ENCODE data around the gene DTX4. TPM values are rescaled to one million over a fixed set of nuclear protein-coding genes. Genes with fewer than 3 reads are reported as not detected.

Gene DTX4
- total RNA-seq, 6 experiments from 2014 or later = 10.8 to 49.1 (median 22.6) TPM

GRCh38 chr11:59253001-59253400 is 81.1 kb downstream of the DTX4 start:
- no peak for ATAC-seq
- H3K27ac ChIP-seq = no peak overlapping the region
- intact Hi-C loops (cut with DNase I) = no loop called here
- no peak overlapping the region for H3K4me3 ChIP-seq
- H3K36me3 ChIP-seq = no peaks in the 10 kb centered on the region
- TF ChIP-seq CTCF (IDR thresholded peaks at IDR 0.05) = no peak
- TF ChIP-seq POLR2A (IDR thresholded peaks at IDR 0.05) = no peak
- H3K4me1 ChIP-seq = no peaks in the 10 kb centered on the region
- no peak for DNase-seq
- no peaks in the 10 kb centered on the region for H3K27me3 ChIP-seq
- H3K9me3 ChIP-seq = no peaks in the 10 kb centered on the region
- 79% methylated on average over 2 of the region's 2 CpGs for WGBS (ENCODE audit: insufficient coverage, low coverage, low lambda C conversion rate, missing lambda C conversion rate)

GRCh38 chr11:59254286-59254685 is 82.4 kb downstream of the DTX4 start:
- Histone ChIP-seq H3K36me3 (no peaks in the 10 kb centered on the region), H3K4me3 (no peak overlapping the region), H3K4me1 (no peaks in the 10 kb centered on the region), H3K27me3 (no peaks in the 10 kb centered on the region), H3K9me3 (no peaks in the 10 kb centered on the region), H3K27ac (no peak overlapping the region)
- no peak for TF ChIP-seq POLR2A (IDR thresholded peaks at IDR 0.05)
- no peak for TF ChIP-seq CTCF (IDR thresholded peaks at IDR 0.05)
- DNase-seq (no peak), ATAC-seq (peak in 1 of 4 donors; percentile 42)
- intact Hi-C loops (cut with DNase I) = no loop called here

- H3K4me3 ChIP-seq = no peak overlapping the region
- no peaks in the 10 kb centered on the region for H3K4me1 ChIP-seq
- H3K9me3 ChIP-seq = no peaks in the 10 kb centered on the region
- TF ChIP-seq POLR2A (IDR thresholded peaks at IDR 0.05) = no peak
- no peak for TF ChIP-seq CTCF (IDR thresholded peaks at IDR 0.05)
- intact Hi-C loops (cut with DNase I) = no loop called here
- H3K36me3 ChIP-seq = no peaks in the 10 kb centered on the region
- no peak overlapping the region for H3K27ac ChIP-seq
- 83% methylated on average over 6 of the region's 8 CpGs for WGBS (ENCODE audit: insufficient coverage, low coverage, low lambda C conversion rate, missing lambda C conversion rate)
- ATAC-seq (no peak), DNase-seq (no peak)
- H3K27me3 ChIP-seq = no peaks in the 10 kb centered on the region
Measured at GRCh38 chr11:59255281-59255680, 83.3 kb downstream of the DTX4 start.

Small RNA genes within 50 kb of the gene (small RNA-seq; reads per million reads assigned to genes)
- gene RN7SL42P = 0 reads per million in 2 experiments

Other genes starting within 250 kb of the DTX4 start
- 100 to 1,000 TPM; 200 to 425 (median 351) TPM for gene GLYATL1, start 232.6 kb upstream of the DTX4 start, total RNA-seq
- gene GLYATL1B, start 85.8 kb upstream of the DTX4 start, total RNA-seq = 1 to 10 TPM in 1 of 6 experiments, not detected in 5; 2.6 TPM
- 1 to 10 TPM in 4 of 6 experiments, under 1 TPM in 2; 0.15 to 9.6 (median 1.1) TPM for gene FAM111B, start 64.9 kb upstream of the DTX4 start, total RNA-seq
- gene FAM111A, start 29.3 kb upstream of the DTX4 start, total RNA-seq = 10 to 100 TPM; 10.8 to 19.5 (median 16.6) TPM
- gene MPEG1, start 40.8 kb downstream of the DTX4 start, total RNA-seq = 10 to 100 TPM in 2 of 6 experiments, 1 to 10 TPM in 4; 5.6 to 22.6 (median 7.4) TPM
- gene OR5AN1, start 186.8 kb downstream of the DTX4 start, total RNA-seq = under 1 TPM in 2 of 6 experiments, not detected in 4; 0.02 to 0.07 TPM

All from right lobe of liver (tissue), 6 donors.